Esophagus muscularis mucosa (tissue), 4 donors: ENCODE results near the gene CASD1. TPM values are rescaled to one million over a fixed set of nuclear protein-coding genes. Genes with fewer than 3 reads are reported as not detected.

Experiments
- DNase-seq: peaks from one replicate; pipeline ENCODE4 v3.0.0-alpha.2; 2017; ENCODE audit errors: extremely low spot score
- H3K27ac ChIP-seq, 4 donors: fragments of 200-600 bp; sonication (generic); replicated peaks in 1 of 4; 1 replicate in 3 of 4; 2 replicates in 1 of 4; pipeline ENCODE4 v1.5.1; 2016 to 2019; ENCODE audit warnings: mild to moderate bottlenecking in 1 of 4
- H3K27me3 ChIP-seq, 4 donors: fragments of 200-600 bp; sonication (generic); one replicate each; pipeline versions ENCODE4 v1.5.1 to v1.6.0; 2016 to 2019
- H3K36me3 ChIP-seq, 4 donors: fragments of 200-600 bp; sonication (generic); one replicate each; pipeline ENCODE4 v1.5.1; 2016 to 2019
- H3K4me1 ChIP-seq, 4 donors: fragments of 200-600 bp; sonication (generic); one replicate each; pipeline ENCODE4 v1.5.1; 2016 to 2019
- H3K4me3 ChIP-seq, 4 donors: fragments of 200-600 bp; sonication (generic); 1 replicate in 2 of 4; 2 replicates in 2 of 4; pipeline ENCODE4 v1.5.1; 2016 to 2019; ENCODE audit warnings: mild to moderate bottlenecking in 4 of 4, moderate library complexity in 1 of 4
- H3K9me3 ChIP-seq, 4 donors: fragments of 200-600 bp; sonication (generic); 1 replicate in 3 of 4; 2 replicates in 1 of 4; pipeline ENCODE4 v1.5.1; 2016 to 2019
- EP300 ChIP-seq: sonication (generic); formaldehyde crosslinking; IDR thresholded peaks from one replicate; pipeline ENCODE4 v1.6.1; 2017; ENCODE audit warnings: antibody characterized with exemption
- POLR2A ChIP-seq: fragments of 450-650 bp; IDR thresholded peaks from one replicate; pipeline ENCODE4 v1.6.1; 2017; ENCODE audit warnings: antibody characterized with exemption, moderate library complexity, mild to moderate bottlenecking, low read depth
- POLR2AphosphoS5 ChIP-seq, 2 donors: sonication (generic); formaldehyde crosslinking; IDR thresholded peaks; one replicate each; pipeline ENCODE4 v1.6.1; 2017; ENCODE audit warnings: antibody characterized with exemption in 2 of 2
- WGBS: methylation state at CpG from one replicate; pipeline ENCODE4 v1.1.5; 2018; 5-methylcytosine and 5-hydroxymethylcytosine counted together
- intact Hi-C: fragments of 100-400 bp; cut with DNase I; formaldehyde crosslinking; loops from one replicate; pipeline ENCODE4 v1.15.1; 2023
- total RNA-seq, 4 donors: library from RNA; depleted of rRNA; stranded (reverse); fragments of >200 nt; gene quantifications; one replicate each; pipeline versions ENCODE4 v1.1.0 to v1.2.1, GENCODE V29; 2016
- TF ChIP-seq, protein P1 (sequence below), 3 experiments: fragments of 200-600 bp in 2 of 3; fragments of 450-650 bp in 1 of 3; sonication (generic) in 2 of 3; IDR thresholded peaks; one replicate each; pipeline ENCODE4 v1.5.1; 2017 to 2019; ENCODE audit warnings: antibody characterized with exemption in 3 of 3, mild to moderate bottlenecking in 2 of 3, moderate library complexity in 1 of 3

CASD1 gene
- total RNA-seq, 4 donors from 2014 or later: 17.6 to 27.0 (median 18.8) TPM

DNA sequence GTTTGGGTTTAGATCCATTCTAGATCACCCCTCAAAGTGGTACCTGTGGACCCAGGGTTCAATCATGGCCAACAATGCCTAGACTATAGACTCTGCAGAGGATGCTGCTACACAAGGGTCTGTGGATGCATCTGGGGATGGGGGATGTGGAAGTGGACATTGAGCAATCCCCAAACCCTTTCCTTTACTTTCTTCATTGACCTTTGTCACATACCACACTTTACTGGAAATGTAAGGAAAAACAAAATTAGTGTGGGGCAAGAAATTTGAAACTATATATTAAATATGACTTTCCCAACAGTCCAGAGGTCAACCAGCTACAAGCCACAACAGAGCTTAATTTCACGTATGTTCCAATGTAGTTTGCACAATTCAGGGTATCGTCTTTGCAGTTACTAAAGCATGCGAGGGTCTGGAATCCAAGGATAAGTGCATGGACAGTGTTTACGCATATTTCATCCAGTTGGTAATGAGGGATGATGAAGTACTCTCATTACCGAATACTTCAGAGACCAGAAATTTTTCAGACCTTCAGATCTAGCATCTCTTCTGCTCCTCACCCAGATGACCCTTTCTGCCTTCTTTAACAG is 33.3 kb upstream of the CASD1 start:
- DNase-seq: no peak
- peaks cover 0 to 7% (median 3%) of the 10 kb centered on the region in 4 donors for H3K9me3 ChIP-seq
- no peak overlapping the region for H3K4me3 ChIP-seq
- no peaks in the 10 kb centered on the region for H3K4me1 ChIP-seq
- 85% methylated on average over 5 of the region's 5 CpGs for WGBS
- H3K27ac ChIP-seq: no peak overlapping the region
- no peak for TF ChIP-seq EP300
- no peak for TF ChIP-seq POLR2A
- TF ChIP-seq, protein P1, sequence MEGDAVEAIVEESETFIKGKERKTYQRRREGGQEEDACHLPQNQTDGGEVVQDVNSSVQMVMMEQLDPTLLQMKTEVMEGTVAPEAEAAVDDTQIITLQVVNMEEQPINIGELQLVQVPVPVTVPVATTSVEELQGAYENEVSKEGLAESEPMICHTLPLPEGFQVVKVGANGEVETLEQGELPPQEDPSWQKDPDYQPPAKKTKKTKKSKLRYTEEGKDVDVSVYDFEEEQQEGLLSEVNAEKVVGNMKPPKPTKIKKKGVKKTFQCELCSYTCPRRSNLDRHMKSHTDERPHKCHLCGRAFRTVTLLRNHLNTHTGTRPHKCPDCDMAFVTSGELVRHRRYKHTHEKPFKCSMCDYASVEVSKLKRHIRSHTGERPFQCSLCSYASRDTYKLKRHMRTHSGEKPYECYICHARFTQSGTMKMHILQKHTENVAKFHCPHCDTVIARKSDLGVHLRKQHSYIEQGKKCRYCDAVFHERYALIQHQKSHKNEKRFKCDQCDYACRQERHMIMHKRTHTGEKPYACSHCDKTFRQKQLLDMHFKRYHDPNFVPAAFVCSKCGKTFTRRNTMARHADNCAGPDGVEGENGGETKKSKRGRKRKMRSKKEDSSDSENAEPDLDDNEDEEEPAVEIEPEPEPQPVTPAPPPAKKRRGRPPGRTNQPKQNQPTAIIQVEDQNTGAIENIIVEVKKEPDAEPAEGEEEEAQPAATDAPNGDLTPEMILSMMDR (IDR thresholded peaks at IDR 0.05): no peak
- no peak for TF ChIP-seq POLR2AphosphoS5 (IDR thresholded peaks at IDR 0.05)
- H3K36me3 ChIP-seq: no peaks in the 10 kb centered on the region
- intact Hi-C loops: no loop called here
- H3K27me3 ChIP-seq: no peaks in the 10 kb centered on the region

DNA sequence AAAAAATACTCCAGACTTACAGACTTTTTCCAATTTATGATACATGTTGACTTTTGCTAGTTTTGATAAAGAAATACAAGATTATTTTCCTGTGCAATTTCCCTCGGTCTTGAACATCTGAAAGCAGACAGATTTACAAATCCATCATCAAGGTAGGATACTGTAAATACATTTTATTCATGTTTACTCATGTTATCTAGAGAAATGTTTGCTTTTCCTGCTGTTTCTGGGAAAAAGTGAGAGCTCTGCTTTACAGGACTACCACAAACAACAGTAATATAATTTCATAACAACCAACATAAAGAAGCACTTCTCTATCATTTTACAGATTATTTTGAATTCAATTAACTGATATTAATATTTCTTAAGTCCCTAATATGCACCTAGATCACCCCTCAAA is 31.7 kb upstream of the CASD1 start:
- intact Hi-C loops: no loop called here
- Histone ChIP-seq H3K4me3 (no peak overlapping the region), H3K27me3 (no peaks in the 10 kb centered on the region), H3K36me3 (no peaks in the 10 kb centered on the region), H3K9me3 (no peaks in the 10 kb centered on the region), H3K4me1 (no peaks in the 10 kb centered on the region), H3K27ac (no peak overlapping the region)
- WGBS: 65% methylated on average over 1 of the region's 1 CpG
- TF ChIP-seq POLR2A (no peak), EP300 (no peak), POLR2AphosphoS5 (IDR thresholded peaks at IDR 0.05) (no peak)
- TF ChIP-seq, protein P1 (IDR thresholded peaks at IDR 0.05): no peak
- no peak for DNase-seq

DNA sequence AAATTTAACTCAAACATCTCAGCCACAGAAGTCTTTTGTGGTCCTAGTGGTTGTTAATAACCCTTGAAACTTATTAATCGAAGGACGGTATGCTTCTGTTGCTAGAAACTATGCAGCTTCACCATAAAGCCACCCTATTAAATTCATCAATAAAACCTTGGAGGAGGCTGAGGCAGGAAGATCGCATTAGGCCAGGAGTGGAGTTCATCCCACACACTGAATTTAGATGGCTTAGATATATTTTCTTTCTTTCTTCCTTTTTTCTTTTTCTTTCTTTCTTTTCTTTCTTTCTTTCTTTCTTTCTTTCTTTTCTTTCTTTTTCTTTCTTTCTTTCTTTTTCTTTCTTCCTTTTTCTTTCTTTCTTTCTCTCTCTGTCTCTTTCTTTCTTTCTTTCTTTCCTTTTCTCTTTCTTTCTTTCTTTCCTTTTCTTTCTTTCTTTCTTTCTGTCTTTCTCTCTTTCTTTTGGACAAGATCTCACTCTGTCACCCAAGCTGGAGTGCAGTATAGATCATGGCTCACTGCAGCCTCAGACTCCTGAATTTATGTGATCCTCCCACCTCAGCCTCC is 30.9 kb upstream of the CASD1 start:
- TF ChIP-seq, protein P1 (IDR thresholded peaks at IDR 0.05): no peak
- TF ChIP-seq EP300: no peak
- TF ChIP-seq POLR2A: no peak
- no peak for TF ChIP-seq POLR2AphosphoS5 (IDR thresholded peaks at IDR 0.05)
- no peaks in the 10 kb centered on the region for H3K36me3 ChIP-seq
- no peaks in the 10 kb centered on the region for H3K4me1 ChIP-seq
- H3K27ac ChIP-seq: no peak overlapping the region
- no peaks in the 10 kb centered on the region for H3K27me3 ChIP-seq
- no peaks in the 10 kb centered on the region for H3K9me3 ChIP-seq
- WGBS: 65% methylated on average over 3 of the region's 3 CpGs
- H3K4me3 ChIP-seq: no peak overlapping the region
- intact Hi-C loops: no loop called here
- DNase-seq: no peak

DNA sequence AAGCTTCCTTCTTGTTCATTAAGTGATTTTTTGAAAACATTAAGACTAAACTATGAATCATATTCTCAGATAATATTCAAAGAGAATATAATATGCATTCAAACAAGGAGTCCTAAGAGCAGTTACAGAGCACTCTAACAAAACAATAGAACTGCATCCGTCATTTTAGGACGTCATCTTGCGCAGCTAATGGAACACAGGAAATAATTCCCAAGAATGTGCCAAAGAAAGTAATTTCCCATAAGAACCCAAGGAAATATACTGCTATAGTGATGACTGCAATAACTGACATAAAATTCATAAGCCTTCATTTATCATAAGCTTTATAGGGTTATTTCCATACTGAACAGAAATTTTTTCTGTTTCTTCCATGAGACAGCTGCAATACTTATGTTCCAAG is 28.3 kb upstream of the CASD1 start:
- intact Hi-C loops: no loop called here
- WGBS: 53% methylated on average over 3 of the region's 3 CpGs

More for the DNA sequence above, 28.3 kb upstream of the CASD1 start:
- H3K4me3 ChIP-seq: no peak overlapping the region
- TF ChIP-seq, protein P1 (IDR thresholded peaks at IDR 0.05): no peak
- TF ChIP-seq POLR2AphosphoS5 (IDR thresholded peaks at IDR 0.05) (no peak), POLR2A (no peak), EP300 (no peak)
- no peaks in the 10 kb centered on the region for H3K9me3 ChIP-seq
- H3K27me3 ChIP-seq: no peaks in the 10 kb centered on the region
- DNase-seq: no peak
- H3K27ac ChIP-seq: no peak overlapping the region
- no peaks in the 10 kb centered on the region for H3K36me3 ChIP-seq
- no peaks in the 10 kb centered on the region for H3K4me1 ChIP-seq
